HG02970 (cell line): ENCODE measurements around the gene KRTAP20-4.

Experiments
- ATAC-seq: cut with Tn5 transposase; IDR thresholded peaks from one replicate; pipeline ENCODE4 v1.9.1; 2021; ENCODE audit warnings: mild to moderate bottlenecking, moderate library complexity, moderate number of reproducible peaks; ENCODE audit not compliant: unreplicated experiment, low FRiP score

The KRTAP20-4 gene

GRCh38 chr21:30646904-30647414 lies 26.5 kb downstream of the KRTAP20-4 start:
- no peak for ATAC-seq

- no peak for ATAC-seq
Measured at GRCh38 chr21:30652891-30653290, 32.5 kb downstream of the KRTAP20-4 start.

GRCh38 chr21:30668776-30669175 lies 48.3 kb downstream of the KRTAP20-4 start:
- ATAC-seq, result no peak
